ENCODE results near the gene GRHL1.

The GRHL1 gene

GRCh38 chr2:10034333-10035052, 83.0 kb downstream of the GRHL1 start:
- Histone ChIP-seq H3K36me3 (ENCODE audit: insufficient read depth, low read length) (no peaks in the 10 kb centered on the region), H3K9me3 (ENCODE audit: low read length) (no peaks in the 10 kb centered on the region), H3K4me1 (ENCODE audit: insufficient read depth, low read length) (peaks cover 42% of the 10 kb centered on the region), H3K27ac (ENCODE audit: low read depth, low read length) (no peak overlapping the region), H3K9ac (ENCODE audit: low read length) (no peak overlapping the region), H3K27me3 (ENCODE audit: control insufficient read depth in 1 of 2, insufficient read depth in 2 of 2, low read length in 2 of 2) (no peaks in the 10 kb centered on the region), H3K4me3 (ENCODE audit: low read depth in 1 of 2, low read length in 2 of 2) (no peak overlapping the region)

GRCh38 chr2:10035053-10035422, 83.5 kb downstream of the GRHL1 start:
- Histone ChIP-seq H3K27me3 (ENCODE audit: control insufficient read depth in 1 of 2, insufficient read depth in 2 of 2, low read length in 2 of 2) (no peaks in the 10 kb centered on the region), H3K27ac (ENCODE audit: low read depth, low read length) (no peak overlapping the region), H3K9ac (ENCODE audit: low read length) (no peak overlapping the region), H3K4me1 (ENCODE audit: insufficient read depth, low read length) (peaks cover 48% of the 10 kb centered on the region), H3K9me3 (ENCODE audit: low read length) (no peaks in the 10 kb centered on the region), H3K4me3 (ENCODE audit: low read depth in 1 of 2, low read length in 2 of 2) (no peak overlapping the region), H3K36me3 (ENCODE audit: insufficient read depth, low read length) (no peaks in the 10 kb centered on the region)

- H3K27ac ChIP-seq (ENCODE audit: low read depth, low read length): peak overlapping the region; percentile 13
Observed at GRCh38 chr2:10035633-10036032, 84.1 kb downstream of the GRHL1 start.

GRCh38 chr2:10036095-10036884, 84.8 kb downstream of the GRHL1 start:
- H3K27me3 ChIP-seq (ENCODE audit: control insufficient read depth in 1 of 2, insufficient read depth in 2 of 2, low read length in 2 of 2): no peaks in the 10 kb centered on the region
- peak overlapping the region; percentile 13 for H3K27ac ChIP-seq (ENCODE audit: low read depth, low read length)
- H3K4me1 ChIP-seq (ENCODE audit: insufficient read depth, low read length): peaks cover 58% of the 10 kb centered on the region
- no peak overlapping the region for H3K4me3 ChIP-seq (ENCODE audit: low read depth in 1 of 2, low read length in 2 of 2)
- no peaks in the 10 kb centered on the region for H3K36me3 ChIP-seq (ENCODE audit: insufficient read depth, low read length)
- H3K9ac ChIP-seq (ENCODE audit: low read length): no peak overlapping the region
- no peaks in the 10 kb centered on the region for H3K9me3 ChIP-seq (ENCODE audit: low read length)

More at GRCh38 chr2:10035633-10036032, 84.1 kb downstream of the GRHL1 start:
- Histone ChIP-seq H3K27me3 (ENCODE audit: control insufficient read depth in 1 of 2, insufficient read depth in 2 of 2, low read length in 2 of 2) (no peaks in the 10 kb centered on the region), H3K9me3 (ENCODE audit: low read length) (no peaks in the 10 kb centered on the region), H3K36me3 (ENCODE audit: insufficient read depth, low read length) (no peaks in the 10 kb centered on the region), H3K9ac (ENCODE audit: low read length) (no peak overlapping the region), H3K4me3 (ENCODE audit: low read depth in 1 of 2, low read length in 2 of 2) (no peak overlapping the region), H3K4me1 (ENCODE audit: insufficient read depth, low read length) (peaks cover 53% of the 10 kb centered on the region)

- Histone ChIP-seq H3K9ac (ENCODE audit: low read length) (no peak overlapping the region), H3K4me3 (ENCODE audit: low read depth in 1 of 2, low read length in 2 of 2) (no peak overlapping the region), H3K9me3 (ENCODE audit: low read length) (no peaks in the 10 kb centered on the region), H3K27ac (ENCODE audit: low read depth, low read length) (no peak overlapping the region), H3K4me1 (ENCODE audit: insufficient read depth, low read length) (peaks cover 70% of the 10 kb centered on the region), H3K27me3 (ENCODE audit: control insufficient read depth in 1 of 2, insufficient read depth in 2 of 2, low read length in 2 of 2) (no peaks in the 10 kb centered on the region), H3K36me3 (ENCODE audit: insufficient read depth, low read length) (no peaks in the 10 kb centered on the region)
Observed at GRCh38 chr2:10038123-10038522, 86.6 kb downstream of the GRHL1 start.

GRCh38 chr2:10038716-10039115, 87.2 kb downstream of the GRHL1 start:
- no peaks in the 10 kb centered on the region for H3K36me3 ChIP-seq (ENCODE audit: insufficient read depth, low read length)
- H3K9ac ChIP-seq (ENCODE audit: low read length): no peak overlapping the region
- H3K4me1 ChIP-seq (ENCODE audit: insufficient read depth, low read length): peaks cover 70% of the 10 kb centered on the region
- H3K4me3 ChIP-seq (ENCODE audit: low read depth in 1 of 2, low read length in 2 of 2): no peak overlapping the region
- no peaks in the 10 kb centered on the region for H3K9me3 ChIP-seq (ENCODE audit: low read length)
- no peaks in the 10 kb centered on the region for H3K27me3 ChIP-seq (ENCODE audit: control insufficient read depth in 1 of 2, insufficient read depth in 2 of 2, low read length in 2 of 2)
- H3K27ac ChIP-seq (ENCODE audit: low read depth, low read length): peak overlapping the region; percentile 14

GRCh38 chr2:10039658-10040410, 88.3 kb downstream of the GRHL1 start:
- Histone ChIP-seq H3K27ac (ENCODE audit: low read depth, low read length) (peak overlapping the region; percentile 74), H3K4me1 (ENCODE audit: insufficient read depth, low read length) (peaks cover 74% of the 10 kb centered on the region), H3K27me3 (ENCODE audit: control insufficient read depth in 1 of 2, insufficient read depth in 2 of 2, low read length in 2 of 2) (no peaks in the 10 kb centered on the region), H3K9me3 (ENCODE audit: low read length) (no peaks in the 10 kb centered on the region), H3K36me3 (ENCODE audit: insufficient read depth, low read length) (no peaks in the 10 kb centered on the region), H3K9ac (ENCODE audit: low read length) (no peak overlapping the region), H3K4me3 (ENCODE audit: low read depth in 1 of 2, low read length in 2 of 2) (peak overlapping the region in 1 of 2 donors; percentile 16)

- H3K27ac ChIP-seq (ENCODE audit: low read depth, low read length): peak overlapping the region; percentile 67
- peaks cover 73% of the 10 kb centered on the region for H3K4me1 ChIP-seq (ENCODE audit: insufficient read depth, low read length)
- no peaks in the 10 kb centered on the region for H3K9me3 ChIP-seq (ENCODE audit: low read length)
- peak overlapping the region in 1 of 2 donors; percentile 75 for H3K4me3 ChIP-seq (ENCODE audit: low read depth in 1 of 2, low read length in 2 of 2)
- H3K27me3 ChIP-seq (ENCODE audit: control insufficient read depth in 1 of 2, insufficient read depth in 2 of 2, low read length in 2 of 2): no peaks in the 10 kb centered on the region
- peak overlapping the region; percentile 80 for H3K9ac ChIP-seq (ENCODE audit: low read length)
- peaks cover 2% of the 10 kb centered on the region for H3K36me3 ChIP-seq (ENCODE audit: insufficient read depth, low read length)
Observed at GRCh38 chr2:10041711-10042110, 90.2 kb downstream of the GRHL1 start.

- H3K4me3 ChIP-seq (ENCODE audit: low read depth in 1 of 2, low read length in 2 of 2): peak overlapping the region; percentile 38 to 75
- H3K27ac ChIP-seq (ENCODE audit: low read depth, low read length): peak overlapping the region; percentile 67
- peak overlapping the region; percentile 80 for H3K9ac ChIP-seq (ENCODE audit: low read length)
- no peaks in the 10 kb centered on the region for H3K9me3 ChIP-seq (ENCODE audit: low read length)
- H3K36me3 ChIP-seq (ENCODE audit: insufficient read depth, low read length): peaks cover 10% of the 10 kb centered on the region
- peaks cover 73% of the 10 kb centered on the region for H3K4me1 ChIP-seq (ENCODE audit: insufficient read depth, low read length)
- H3K27me3 ChIP-seq (ENCODE audit: control insufficient read depth in 1 of 2, insufficient read depth in 2 of 2, low read length in 2 of 2): no peaks in the 10 kb centered on the region
Observed at GRCh38 chr2:10042301-10043161, 91.0 kb downstream of the GRHL1 start.

GRCh38 chr2:10043256-10043905, 91.9 kb downstream of the GRHL1 start, which contains the start of gene KLF11:
TSS of gene KLF11 (plus strand) at chr2:10043550. CDS start at chr2:10043717, 167 bp downstream.
- peak within 1 kb of the TSS; percentile 80 for H3K9ac ChIP-seq (ENCODE audit: low read length)
- H3K9me3 ChIP-seq (ENCODE audit: low read length): no peaks in the 10 kb centered on the region
- H3K27me3 ChIP-seq (ENCODE audit: control insufficient read depth in 1 of 2, insufficient read depth in 2 of 2, low read length in 2 of 2): no peaks in the 10 kb centered on the region
- peaks cover 75% of the 10 kb centered on the region for H3K4me1 ChIP-seq (ENCODE audit: insufficient read depth, low read length)
- peak within 1 kb of the TSS; percentile 53 to 75 for H3K4me3 ChIP-seq (ENCODE audit: low read depth in 1 of 2, low read length in 2 of 2)
- peak within 1 kb of the TSS; percentile 94 for H3K27ac ChIP-seq (ENCODE audit: low read depth, low read length)
- peaks cover 19% of the 10 kb centered on the region for H3K36me3 ChIP-seq (ENCODE audit: insufficient read depth, low read length)

All from muscle layer of colon (tissue), 2 donors.